DND-41 (cell line): ENCODE results near the gene ANGEL2.

Experiments used
- CTCF ChIP-seq: IDR thresholded peaks from 2 replicates; pipeline ENCODE4 v1.5.1; 2012; ENCODE audit warnings: borderline replicate concordance, low read length, moderate library complexity, mild to moderate bottlenecking; ENCODE audit not compliant: poor library complexity, severe bottlenecking; ENCODE audit errors: extremely low read depth
- EZH2 ChIP-seq: IDR thresholded peaks from 3 replicates; pipeline ENCODE4 v1.6.1; 2012; ENCODE audit warnings: borderline replicate concordance, low read depth, mild to moderate bottlenecking, moderate library complexity, low read length, inconsistent platforms; ENCODE audit not compliant: severe bottlenecking

- TF ChIP-seq EZH2: no peak
- TF ChIP-seq CTCF: no peak
Observed at GRCh38 chr1:212951947-212952640, 63.6 kb downstream of the ANGEL2 start.
